DMS53 treated with DMSO at 0.1 percent for 48 hours (cell line): ENCODE data around the gene UBASH3A.

ENCODE experiments used
- DNase-seq: peaks from one replicate; lab custom pipeline; 2025; ENCODE audit not compliant: unreplicated experiment; lab: John Stamatoyannopoulos, UW

UBASH3A gene

DNA sequence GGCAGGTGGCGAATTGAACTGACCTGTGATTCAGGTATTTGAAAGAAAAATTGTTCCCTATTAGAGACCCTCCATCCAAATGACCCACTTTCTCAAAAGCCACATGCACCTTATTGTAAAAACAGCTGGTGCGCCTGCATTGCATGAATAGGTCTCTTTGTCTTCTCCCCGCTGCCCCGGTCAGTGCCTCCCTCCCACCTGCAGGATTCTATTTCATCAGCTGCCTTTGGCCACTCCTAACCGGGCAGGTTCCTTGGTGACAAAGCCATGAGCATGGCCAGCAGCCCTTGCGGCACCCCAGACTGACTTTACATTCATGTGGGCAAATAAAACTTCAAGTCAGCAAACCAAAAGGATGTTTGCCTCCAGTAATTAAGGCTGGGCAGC, 14.3 kb upstream of the UBASH3A start:
- DNase-seq = peak; percentile 55

DNA sequence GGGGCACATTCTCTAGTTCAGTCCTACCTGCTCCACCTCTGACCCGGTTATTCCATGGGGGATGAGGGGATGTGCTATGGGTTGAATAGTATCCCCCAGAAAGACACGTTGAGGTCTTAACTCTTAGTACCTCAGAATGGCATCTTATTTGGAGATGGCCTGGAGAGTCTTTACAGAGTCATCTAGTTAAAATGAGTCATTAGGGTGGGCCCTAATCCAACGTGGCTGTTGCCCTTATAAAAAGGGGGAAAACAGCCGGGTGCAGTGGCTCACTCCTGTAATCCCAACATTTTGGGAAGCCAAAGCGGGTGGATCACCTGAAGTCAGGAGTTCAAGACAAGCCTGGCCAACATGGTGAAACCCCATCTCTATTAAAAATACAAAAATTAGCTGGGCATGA, 13.5 kb upstream of the UBASH3A start:
- DNase-seq = no peak

- DNase-seq = no peak
Measured at GRCh38 chr21:42390696-42391095, 13.0 kb upstream of the UBASH3A start.

DNA sequence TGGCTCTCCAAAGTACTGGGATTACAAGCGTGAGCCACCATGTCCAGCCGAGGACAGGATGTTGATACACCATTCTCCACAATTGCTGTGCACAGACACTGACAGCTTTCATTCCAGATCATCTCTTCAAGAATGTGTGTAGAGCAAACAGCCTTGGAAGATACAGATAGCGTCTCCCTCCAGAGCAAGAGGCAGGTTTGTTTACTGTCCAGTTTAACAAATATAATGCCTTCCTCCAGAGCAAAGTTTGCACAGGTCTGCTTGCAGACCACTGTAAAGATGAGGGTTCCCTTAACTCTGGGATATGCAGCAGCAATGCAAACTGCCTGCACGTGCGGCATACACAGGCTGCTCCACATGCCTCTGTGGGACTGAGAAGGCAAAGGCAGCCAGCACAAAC, 12.4 kb upstream of the UBASH3A start:
- no peak for DNase-seq

- DNase-seq = no peak
Measured at GRCh38 chr21:42392731-42393442, 10.8 kb upstream of the UBASH3A start.

- no peak for DNase-seq
Measured at GRCh38 chr21:42393443-42393950, 10.2 kb upstream of the UBASH3A start.

- DNase-seq = no peak
Measured at GRCh38 chr21:42395302-42395701, 8.4 kb upstream of the UBASH3A start.

- DNase-seq = no peak
Measured at GRCh38 chr21:42395905-42396651, 7.6 kb upstream of the UBASH3A start, which contains the start of gene TMPRSS3. TMPRSS3 (minus strand) TSS chr21:42396052; CDS start chr21:42395417, 635 bp downstream.

GRCh38 chr21:42396799-42397745, 6.6 kb upstream of the UBASH3A start:
- no peak for DNase-seq

DNA sequence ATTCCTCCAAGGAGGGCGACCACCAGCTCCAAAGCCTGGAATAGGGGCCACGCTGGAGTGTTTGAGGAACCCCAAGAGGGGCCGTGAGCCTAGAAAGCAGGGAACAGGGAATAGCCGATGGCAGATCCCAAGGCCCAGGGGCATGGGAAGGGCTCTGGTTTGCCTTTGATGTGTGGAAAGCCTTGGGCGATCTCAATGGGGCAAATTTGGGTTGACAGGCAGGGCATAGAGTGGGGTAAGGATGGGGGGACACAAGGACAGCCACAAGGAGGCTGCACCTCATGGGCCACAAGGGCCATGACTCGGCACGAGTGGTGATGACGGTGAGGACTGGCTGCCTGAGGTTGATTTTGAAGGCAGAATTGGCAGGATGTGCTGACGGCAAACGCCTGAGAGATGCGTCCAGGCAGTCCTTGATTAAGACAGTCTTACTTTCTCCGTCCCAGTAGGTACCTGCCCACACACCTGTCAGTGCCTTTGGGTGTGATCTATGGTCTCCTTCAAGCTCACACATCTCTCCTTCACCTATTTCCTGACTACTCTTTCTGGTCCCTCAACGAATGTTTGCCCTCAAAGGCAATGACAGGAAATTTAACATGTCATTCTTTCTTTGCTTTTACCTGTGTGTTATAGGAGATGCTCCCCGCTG, 5.8 kb upstream of the UBASH3A start:
- DNase-seq = no peak

GRCh38 chr21:42398436-42399028, 5.2 kb upstream of the UBASH3A start:
- no peak for DNase-seq

GRCh38 chr21:42400525-42400924, 3.2 kb upstream of the UBASH3A start:
- no peak for DNase-seq

DNA sequence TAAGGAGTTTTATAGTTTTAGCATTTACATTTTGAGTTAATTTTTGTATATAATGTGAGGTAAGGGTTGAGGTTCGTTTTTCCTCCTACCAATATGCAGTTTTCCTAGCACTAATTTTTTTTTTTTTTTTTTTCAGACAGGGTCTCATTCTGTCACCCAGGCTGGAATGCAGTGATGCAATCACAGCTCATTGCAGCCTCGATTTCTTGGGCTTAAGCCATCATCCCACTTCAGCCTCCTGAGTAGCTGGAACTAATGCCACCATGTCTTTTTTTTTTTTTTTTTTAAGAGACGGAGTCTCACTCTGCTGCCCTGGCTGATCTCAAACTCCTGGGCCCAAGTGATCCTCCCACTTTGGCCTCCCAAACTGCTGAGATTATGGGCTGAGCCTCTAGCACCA, 2.5 kb upstream of the UBASH3A start:
- no peak for DNase-seq

- DNase-seq = no peak
Measured at GRCh38 chr21:42401820-42402251, 1.9 kb upstream of the UBASH3A start.

DNA sequence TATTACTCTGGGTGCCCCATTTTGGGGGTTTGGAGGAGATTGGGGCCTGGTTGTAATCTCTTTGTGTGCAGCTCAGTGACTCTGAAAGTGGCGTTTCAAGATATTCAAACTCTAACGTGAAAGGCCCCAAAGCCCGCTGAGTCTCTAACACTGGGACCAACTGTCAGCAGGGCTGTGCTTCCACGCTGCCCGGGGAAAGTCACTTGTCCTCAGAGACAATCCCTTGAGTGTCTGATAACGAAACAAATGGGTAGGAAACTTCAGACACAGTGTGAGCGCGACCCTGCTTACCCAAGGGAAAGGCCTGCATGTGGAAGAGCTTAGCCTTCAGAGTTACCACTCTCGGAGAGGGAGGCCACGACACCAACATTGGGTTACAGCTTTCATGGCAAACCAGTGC, 837 bp downstream of the UBASH3A start:
- no peak for DNase-seq

- DNase-seq = no peak
Measured at GRCh38 chr21:42405064-42406013, 1.6 kb downstream of the UBASH3A start.

GRCh38 chr21:42406201-42406621, 2.5 kb downstream of the UBASH3A start:
- DNase-seq = no peak

- DNase-seq = no peak
Measured at GRCh38 chr21:42406866-42407265, 3.2 kb downstream of the UBASH3A start.

GRCh38 chr21:42407476-42407875, 3.8 kb downstream of the UBASH3A start:
- DNase-seq = no peak
